HCT116 (cell line): ENCODE data around the gene CCND1. TPM values are rescaled to one million over a fixed set of nuclear protein-coding genes. Genes with fewer than 3 reads are reported as not detected.
A peak's percentile ranks its signal among the peaks of the same experiment; 100 is the strongest.

Experiments
- ATAC-seq: fragments of 200-7000 bp; cut with Tn5 transposase; 2 replicates; pipeline ENCODE4 v1.9.1; 2020; ENCODE audit warnings: mild to moderate bottlenecking, moderate library complexity
- BruUV-seq: library from RNA; stranded (reverse); fragments of 400-500 nt; replicated peaks from 2 replicates; lab custom pipeline; 2021; lab: Mats Ljungman, UMichigan
- CTCF ChIA-PET: fragments of 300-600 bp; sonication (Branson Sonifier 250); formaldehyde crosslinking; loops from one replicate; lab custom pipeline; 2021; ENCODE audit warnings: antibody characterized with exemption; lab: Charles Lee
- POLR2A ChIA-PET: fragments of 300-600, 350-600 bp; sonication (Branson Sonifier 250); formaldehyde crosslinking; loops from one replicate; lab custom pipeline; 2021; ENCODE audit warnings: antibody characterized with exemption; lab: Charles Lee
- RAD21 ChIA-PET, 2 experiments: fragments of 300-600 bp; sonication (Branson Sonifier 250); formaldehyde crosslinking; loops; one replicate each; lab custom pipeline; 2023; ENCODE audit warnings: low total read pairs in 2 of 2; ENCODE audit not compliant: uncharacterized antibody in 2 of 2, unreplicated experiment in 2 of 2, low non-redundant PET in 1 of 2; lab: Charles Lee
- DNase-seq: peaks from one replicate; pipeline ENCODE4 v3.0.0-alpha.2; 2010; ENCODE audit warnings: low read depth, low spot score
- H2AFZ ChIP-seq: fragments of 200-600 bp; shearing (Covaris generic), sonication (generic); 2 replicates; pipeline ENCODE4 v1.6.1; 2017; ENCODE audit warnings: low read depth, mixed run types, mixed read lengths, antibody characterized with exemption, low read length; ENCODE audit not compliant: poor library complexity, severe bottlenecking
- H3K27ac ChIP-seq: 2 replicates; pipeline ENCODE4 v1.5.1; 2012; ENCODE audit warnings: low read depth, low read length
- H3K27me3 ChIP-seq: fragments of 200-600 bp; sonication (generic); 2 replicates; pipeline ENCODE4 v1.6.1; 2016; ENCODE audit warnings: mixed run types, low read length, mixed read lengths; ENCODE audit not compliant: insufficient read depth
- H3K36me3 ChIP-seq, 2 experiments: fragments of 200-500 bp in 1 of 2; fragments of 200-600 bp in 1 of 2; sonication (Bioruptor generic) in 1 of 2; sonication (generic) in 1 of 2; 2 replicates each; pipeline versions ENCODE4 v1.5.1 to v1.6.1; 2014 to 2016; ENCODE audit warnings: low read length in 2 of 2, inconsistent platforms in 1 of 2, mixed read lengths in 1 of 2, mixed run types in 1 of 2; ENCODE audit not compliant: insufficient read depth in 2 of 2, control insufficient read depth in 1 of 2
- H3K4me1 ChIP-seq, 2 experiments: fragments of 200-600 bp in 1 of 2; sonication (generic) in 1 of 2; 2 replicates each; pipeline versions ENCODE4 v1.5.1 to v1.6.1; 2012 to 2017; ENCODE audit warnings: low read length in 2 of 2, inconsistent platforms in 1 of 2, mild to moderate bottlenecking in 1 of 2, mixed read lengths in 1 of 2, mixed run types in 1 of 2, moderate library complexity in 1 of 2; ENCODE audit not compliant: insufficient read depth in 2 of 2, control insufficient read depth in 1 of 2
- H3K4me2 ChIP-seq: fragments of 200-600 bp; sonication (generic); 2 replicates; pipeline ENCODE4 v1.6.1; 2017; ENCODE audit warnings: mixed run types, low read length, mixed read lengths
- H3K4me3 ChIP-seq, 2 experiments: fragments of 200-600 bp in 1 of 2; sonication (generic) in 1 of 2; replicated peaks in 1 of 2; 2 replicates each; pipeline ENCODE4 v1.5.1; 2011 to 2016; ENCODE audit warnings: low read length in 2 of 2, control low read depth in 1 of 2, low read depth in 1 of 2, mild to moderate bottlenecking in 1 of 2, mixed read lengths in 1 of 2, mixed run types in 1 of 2
- H3K79me2 ChIP-seq: fragments of 200-600 bp; sonication (generic); 2 replicates; pipeline ENCODE4 v1.6.1; 2017; ENCODE audit warnings: mild to moderate bottlenecking, mixed run types, low read length, moderate library complexity, mixed read lengths; ENCODE audit not compliant: insufficient read depth
- H3K9ac ChIP-seq: fragments of 200-600 bp; sonication (generic); 2 replicates; pipeline ENCODE4 v1.6.1; 2016; ENCODE audit warnings: low read length, mixed read lengths
- H3K9me2 ChIP-seq: fragments of 200-600 bp; sonication (generic), shearing (Covaris generic); 2 replicates; pipeline ENCODE4 v1.6.1; 2017; ENCODE audit warnings: mixed run types, mild to moderate bottlenecking, moderate library complexity; ENCODE audit not compliant: insufficient read depth
- H3K9me3 ChIP-seq, 2 experiments: fragments of 200-500 bp in 1 of 2; fragments of 200-600 bp in 1 of 2; sonication (Bioruptor generic) in 1 of 2; sonication (generic) in 1 of 2; 2 replicates each; pipeline ENCODE4 v1.6.1; 2014 to 2017; ENCODE audit warnings: low read length in 2 of 2, mixed read lengths in 2 of 2, inconsistent platforms in 1 of 2, low read depth in 1 of 2, mild to moderate bottlenecking in 1 of 2, mixed run types in 1 of 2, moderate library complexity in 1 of 2; ENCODE audit not compliant: control insufficient read depth in 1 of 2, insufficient read depth in 1 of 2
- H4K20me1 ChIP-seq: fragments of 200-600 bp; sonication (generic), shearing (Covaris generic); 2 replicates; pipeline ENCODE4 v1.6.1; 2017; ENCODE audit warnings: mixed run types, mild to moderate bottlenecking, moderate library complexity; ENCODE audit not compliant: insufficient read depth
- CBX3 ChIP-seq: IDR thresholded peaks from 2 replicates; pipeline ENCODE4 v1.6.1; 2012; ENCODE audit warnings: low read depth
- CEBPB ChIP-seq: IDR thresholded peaks from 2 replicates; pipeline ENCODE4 v1.6.1; 2012; ENCODE audit warnings: low read depth
- EGR1 ChIP-seq: IDR thresholded peaks from 2 replicates; pipeline ENCODE4 v1.6.1; 2012; ENCODE audit warnings: low read depth
- FOSL1 ChIP-seq: IDR thresholded peaks from 2 replicates; pipeline ENCODE4 v1.6.1; 2012; ENCODE audit warnings: low read depth
- JUND ChIP-seq: IDR thresholded peaks from 2 replicates; pipeline ENCODE4 v1.6.1; 2012
- MAX ChIP-seq: IDR thresholded peaks from 2 replicates; pipeline ENCODE4 v1.6.1; 2012
- POLR2A ChIP-seq: IDR thresholded peaks from 2 replicates; pipeline ENCODE4 v1.7.0; 2011; ENCODE audit warnings: borderline replicate concordance; ENCODE audit not compliant: insufficient read depth, insufficient read length; ENCODE audit errors: extremely low read depth
- POLR2AphosphoS5 ChIP-seq: IDR thresholded peaks from 2 replicates; pipeline ENCODE4 v1.6.1; 2011; ENCODE audit warnings: mild to moderate bottlenecking, low read depth, low read length, moderate library complexity
- SIN3A ChIP-seq: IDR thresholded peaks from 2 replicates; pipeline ENCODE4 v1.6.1; 2012; ENCODE audit warnings: low read depth
- SP1 ChIP-seq: IDR thresholded peaks from 2 replicates; pipeline ENCODE4 v1.6.1; 2012; ENCODE audit warnings: low read depth
- SRF ChIP-seq: IDR thresholded peaks from 2 replicates; pipeline ENCODE4 v1.6.1; 2012; ENCODE audit warnings: low read depth
- TCF7L2 ChIP-seq: IDR thresholded peaks from 2 replicates; pipeline ENCODE4 v1.7.0; 2011; ENCODE audit warnings: borderline replicate concordance, inconsistent platforms; ENCODE audit not compliant: insufficient read depth, insufficient read length; ENCODE audit errors: extremely low read depth
- ZFX ChIP-seq: fragments of 450-650 bp; IDR thresholded peaks from 2 replicates; pipeline ENCODE4 v1.6.1; 2017
- intact Hi-C: fragments of 100-400 bp; cut with micrococcal nuclease; formaldehyde crosslinking; loops from 2 replicates; pipeline ENCODE4 v1.10.0; 2022
- total RNA-seq: library from RNA; stranded (reverse); gene quantifications from one replicate; pipeline ENCODE4 v1.2.1, GENCODE V29; 2021; ENCODE audit not compliant: unreplicated experiment
- TF ChIP-seq, protein P1 (sequence below): IDR thresholded peaks from 2 replicates; pipeline ENCODE4 v1.6.1; 2012
- TF ChIP-seq, protein P2 (sequence below), 3 experiments: fragments of 200-600 bp in 1 of 3; sonication (generic) in 1 of 3; IDR thresholded peaks in 2 of 3; conservative IDR thresholded peaks in 1 of 3; 2 replicates each; pipeline ENCODE4 v1.5.1; 2012 to 2017; ENCODE audit warnings: low read depth in 2 of 3, low read length in 2 of 3, antibody characterized with exemption in 1 of 3, borderline replicate concordance in 1 of 3, control low read depth in 1 of 3, mild to moderate bottlenecking in 1 of 3, mixed read lengths in 1 of 3, mixed run types in 1 of 3, moderate library complexity in 1 of 3; ENCODE audit not compliant: insufficient read depth in 1 of 3

CCND1 gene
- total RNA-seq, 1 experiment from 2014 or later = 601 TPM

DNA sequence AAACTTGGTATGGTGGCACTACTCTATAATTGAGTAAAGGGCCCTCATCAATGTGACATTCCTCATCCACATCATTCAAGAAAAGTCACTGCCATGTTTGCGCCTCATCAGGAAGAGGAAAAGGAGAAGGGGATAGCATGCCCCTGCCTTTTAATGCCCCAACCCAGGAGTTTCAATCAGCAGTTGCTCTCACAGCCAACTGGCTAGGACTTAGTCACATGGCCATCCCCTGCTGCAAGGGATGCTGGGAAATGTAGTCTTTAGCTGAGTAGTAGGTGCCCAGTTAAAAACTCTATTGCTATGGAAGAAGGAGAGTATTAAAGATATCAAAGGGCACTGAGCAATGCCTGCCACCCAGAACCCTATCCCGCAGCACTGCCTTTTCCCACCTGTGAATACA lies 10.9 kb upstream of the CCND1 start:
- POLR2A ChIA-PET = no interaction called here
- H3K27me3 ChIP-seq = no peaks in the 10 kb centered on the region
- CTCF ChIA-PET = no interaction called here
- peak; percentile 88 for ATAC-seq
- RAD21 ChIA-PET = no interaction called here
- no peak overlapping the region for H2AFZ ChIP-seq
- intact Hi-C loops = no loop called here
- no peak for DNase-seq
- TF ChIP-seq JUND (no peak), EGR1 (no peak), SIN3A (no peak), MAX (no peak), SP1 (no peak), TCF7L2 (no peak), ZFX (no peak), POLR2A (no peak), FOSL1 (no peak), POLR2AphosphoS5 (no peak), CEBPB (no peak), CBX3 (no peak), SRF (no peak)
- TF ChIP-seq, protein P1, sequence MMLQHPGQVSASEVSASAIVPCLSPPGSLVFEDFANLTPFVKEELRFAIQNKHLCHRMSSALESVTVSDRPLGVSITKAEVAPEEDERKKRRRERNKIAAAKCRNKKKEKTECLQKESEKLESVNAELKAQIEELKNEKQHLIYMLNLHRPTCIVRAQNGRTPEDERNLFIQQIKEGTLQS = no peak
- TF ChIP-seq, protein P2, sequence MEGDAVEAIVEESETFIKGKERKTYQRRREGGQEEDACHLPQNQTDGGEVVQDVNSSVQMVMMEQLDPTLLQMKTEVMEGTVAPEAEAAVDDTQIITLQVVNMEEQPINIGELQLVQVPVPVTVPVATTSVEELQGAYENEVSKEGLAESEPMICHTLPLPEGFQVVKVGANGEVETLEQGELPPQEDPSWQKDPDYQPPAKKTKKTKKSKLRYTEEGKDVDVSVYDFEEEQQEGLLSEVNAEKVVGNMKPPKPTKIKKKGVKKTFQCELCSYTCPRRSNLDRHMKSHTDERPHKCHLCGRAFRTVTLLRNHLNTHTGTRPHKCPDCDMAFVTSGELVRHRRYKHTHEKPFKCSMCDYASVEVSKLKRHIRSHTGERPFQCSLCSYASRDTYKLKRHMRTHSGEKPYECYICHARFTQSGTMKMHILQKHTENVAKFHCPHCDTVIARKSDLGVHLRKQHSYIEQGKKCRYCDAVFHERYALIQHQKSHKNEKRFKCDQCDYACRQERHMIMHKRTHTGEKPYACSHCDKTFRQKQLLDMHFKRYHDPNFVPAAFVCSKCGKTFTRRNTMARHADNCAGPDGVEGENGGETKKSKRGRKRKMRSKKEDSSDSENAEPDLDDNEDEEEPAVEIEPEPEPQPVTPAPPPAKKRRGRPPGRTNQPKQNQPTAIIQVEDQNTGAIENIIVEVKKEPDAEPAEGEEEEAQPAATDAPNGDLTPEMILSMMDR (IDR thresholded peaks at IDR 0.05 in 2 of 3, conservative IDR thresholded peaks at IDR 0.05 in 1 of 3; ENCODE audit: borderline replicate concordance in 1 of 3, insufficient read depth in 1 of 3, low read depth in 2 of 3, low read length in 2 of 3) = no peak
- no peaks in the 10 kb centered on the region for H3K79me2 ChIP-seq
- H3K9me2 ChIP-seq = no peaks in the 10 kb centered on the region
- H3K9ac ChIP-seq = no peak overlapping the region
- no peak overlapping the region for H3K27ac ChIP-seq
- no peaks in the 10 kb centered on the region for H4K20me1 ChIP-seq
- H3K4me2 ChIP-seq = no peak overlapping the region
- no peak overlapping the region for H3K4me3 ChIP-seq
- H3K36me3 ChIP-seq = no peaks in the 10 kb centered on the region
- H3K4me1 ChIP-seq = peaks cover 0 to 9% of the 10 kb centered on the region in 2 experiments; a peak in 2 of 4 replicates
- no peaks in the 10 kb centered on the region for H3K9me3 ChIP-seq
- BruUV-seq = no TSS peak
